HG02759 (cell line): ENCODE data around the gene SKAP1.
"Not testable (repeated sequence)": the region's sequence is repeated elsewhere in the genome, so short reads cannot be mapped to it uniquely, and the experiment has no call there.

Experiments used
- ATAC-seq: cut with Tn5 transposase; IDR thresholded peaks from one replicate; pipeline ENCODE4 v1.9.1; 2021; ENCODE audit warnings: mild to moderate bottlenecking, moderate library complexity; ENCODE audit not compliant: unreplicated experiment

SKAP1 gene

DNA sequence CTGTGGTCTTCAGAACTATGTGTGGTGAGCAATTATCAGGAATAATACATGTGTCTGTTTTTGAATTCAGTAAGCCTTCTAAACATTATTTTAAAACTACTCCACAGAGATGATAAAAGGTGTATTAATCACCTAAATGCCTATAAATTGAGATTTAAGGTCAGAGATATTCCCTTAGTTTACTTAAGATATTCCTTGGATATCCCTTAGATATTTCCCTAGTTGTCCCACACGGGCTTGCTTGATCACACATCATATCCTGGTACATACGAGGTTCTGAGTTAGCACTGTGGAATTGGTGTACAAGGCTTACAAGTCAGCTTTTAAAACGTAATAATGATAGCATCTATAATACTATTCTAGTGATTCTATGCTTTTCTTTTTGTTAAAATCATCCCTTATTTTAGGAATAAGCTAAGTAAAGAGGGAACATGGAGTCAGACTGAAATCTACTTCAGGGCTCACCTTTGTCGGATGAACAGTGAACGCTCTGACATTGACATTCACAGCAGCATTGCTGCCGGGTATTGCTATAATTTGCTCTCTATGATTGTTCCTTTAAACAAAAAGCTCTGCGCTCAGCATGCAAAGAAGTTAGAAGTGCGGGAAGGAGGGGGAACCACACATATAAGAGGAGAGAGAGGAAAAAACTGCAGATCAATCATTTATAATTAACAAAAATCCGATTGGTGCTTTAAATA, 136.5 kb downstream of the SKAP1 start:
- ATAC-seq: no peak

GRCh38 chr17:48290378-48290777, 139.6 kb downstream of the SKAP1 start:
- no peak for ATAC-seq

GRCh38 chr17:48286917-48287316, 143.1 kb downstream of the SKAP1 start:
- not testable (repeated sequence) for ATAC-seq

GRCh38 chr17:48285614-48286013, 144.4 kb downstream of the SKAP1 start:
- ATAC-seq: no peak

DNA sequence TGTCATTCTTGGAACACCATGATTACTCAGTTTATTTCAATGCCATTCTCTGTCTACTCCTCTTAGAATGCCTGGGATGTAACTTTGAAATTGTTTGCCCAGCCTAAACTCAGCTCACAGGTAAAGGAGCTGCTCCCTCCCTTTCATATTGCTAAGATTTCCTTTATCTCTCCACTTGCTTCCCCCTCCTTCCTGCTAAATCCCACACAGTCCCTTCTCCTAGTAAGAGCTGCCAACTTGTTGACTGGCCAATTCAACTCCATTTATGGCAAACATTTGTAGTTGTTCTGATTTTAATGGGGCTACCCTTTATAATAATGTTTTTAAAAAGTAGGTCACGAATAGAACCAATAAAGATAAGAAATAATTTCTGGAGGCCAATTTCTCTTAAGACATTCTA, 146.1 kb downstream of the SKAP1 start:
- no peak for ATAC-seq

DNA sequence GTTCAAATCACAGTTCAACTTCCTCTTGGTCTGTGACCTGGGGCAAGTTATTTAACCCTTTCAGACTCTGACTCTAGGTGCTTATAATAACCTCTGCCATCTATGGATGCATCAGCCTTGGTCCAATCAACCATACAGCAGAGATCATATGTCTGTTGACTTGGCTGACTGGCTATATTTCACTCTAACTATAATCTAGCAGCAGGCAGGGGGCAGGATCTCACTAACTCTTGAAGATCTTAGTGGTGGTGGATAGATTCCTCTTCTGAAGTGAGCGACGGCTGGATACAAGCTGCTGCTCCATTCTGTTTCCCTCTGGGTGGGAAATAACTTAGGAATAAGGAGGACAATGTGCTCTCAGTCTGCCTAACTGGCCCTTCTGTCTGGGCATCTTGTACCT, 146.6 kb downstream of the SKAP1 start:
- no peak for ATAC-seq

DNA sequence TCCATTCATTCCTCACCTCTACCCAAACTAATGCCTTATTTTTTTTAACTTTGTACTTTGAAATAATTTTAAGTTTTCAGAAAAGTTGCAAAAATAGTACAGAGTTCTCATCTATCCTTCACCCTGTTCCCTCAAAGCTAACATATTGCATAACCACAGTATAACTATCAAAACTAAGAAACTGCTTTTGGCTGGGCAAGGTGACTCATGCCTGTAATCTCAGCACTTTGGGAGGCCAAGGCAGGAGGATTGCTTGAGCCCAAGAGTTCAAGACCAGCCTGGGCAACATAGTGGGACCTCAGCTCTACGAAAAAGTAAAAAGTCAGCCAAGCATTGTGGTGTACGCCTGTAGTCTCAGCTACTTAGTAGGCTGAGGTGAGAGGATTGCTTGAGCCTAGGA, 147.7 kb downstream of the SKAP1 start:
- no peak for ATAC-seq

DNA sequence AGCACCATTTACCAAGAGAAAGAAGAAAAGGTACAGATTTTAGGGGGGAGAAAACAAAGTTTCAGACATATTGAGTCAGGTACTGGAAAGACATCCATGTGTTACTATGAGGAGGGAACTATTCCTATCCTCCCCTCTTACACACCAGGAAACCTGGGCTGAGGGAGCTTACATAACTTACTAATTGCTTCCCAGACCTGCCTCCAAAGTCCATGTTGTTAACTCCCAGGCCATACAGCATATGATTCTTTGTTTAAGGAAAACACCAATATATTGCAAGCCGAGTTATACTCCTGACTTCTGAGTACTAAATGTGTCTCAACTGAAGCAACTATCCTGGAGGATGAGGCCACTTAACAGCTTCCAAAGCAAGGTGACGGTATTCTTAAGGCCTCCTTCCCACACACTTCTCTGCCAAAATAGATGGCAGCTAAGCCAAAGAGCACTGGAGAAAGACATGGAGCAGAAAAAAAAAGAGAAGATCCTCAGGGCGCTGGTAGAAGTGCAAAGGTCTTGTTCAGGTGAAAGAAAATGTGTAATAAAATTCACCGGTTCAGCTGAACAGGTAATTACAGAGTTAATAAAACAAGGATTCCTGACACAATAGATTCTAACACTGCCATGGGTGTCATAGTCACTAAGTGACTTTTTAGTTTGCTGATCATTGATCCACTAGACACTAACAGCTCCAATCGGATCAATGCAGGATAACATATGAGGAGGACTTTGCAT, 151.1 kb downstream of the SKAP1 start:
- no peak for ATAC-seq

DNA sequence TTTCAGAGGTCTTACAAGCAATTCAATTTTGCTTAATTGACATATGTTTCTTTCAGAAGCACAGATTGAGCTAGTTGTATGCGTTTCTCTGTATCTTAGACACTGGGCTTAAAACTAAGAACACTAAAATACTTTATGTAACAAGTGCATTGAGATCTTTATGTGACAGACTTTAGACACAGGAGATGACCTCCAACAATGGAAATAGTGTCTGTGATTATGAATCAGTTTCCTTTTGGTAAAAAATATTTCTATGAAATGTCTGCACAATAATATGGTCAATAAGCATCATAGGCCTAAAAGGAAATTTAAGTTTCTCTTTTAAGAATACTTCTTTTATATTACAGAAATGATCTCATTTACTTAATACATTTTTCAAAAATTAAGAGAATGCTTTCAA, 153.2 kb downstream of the SKAP1 start:
- no peak for ATAC-seq

GRCh38 chr17:48270899-48271298, 159.1 kb downstream of the SKAP1 start:
- no peak for ATAC-seq

GRCh38 chr17:48269209-48269608, 160.8 kb downstream of the SKAP1 start:
- no peak for ATAC-seq

DNA sequence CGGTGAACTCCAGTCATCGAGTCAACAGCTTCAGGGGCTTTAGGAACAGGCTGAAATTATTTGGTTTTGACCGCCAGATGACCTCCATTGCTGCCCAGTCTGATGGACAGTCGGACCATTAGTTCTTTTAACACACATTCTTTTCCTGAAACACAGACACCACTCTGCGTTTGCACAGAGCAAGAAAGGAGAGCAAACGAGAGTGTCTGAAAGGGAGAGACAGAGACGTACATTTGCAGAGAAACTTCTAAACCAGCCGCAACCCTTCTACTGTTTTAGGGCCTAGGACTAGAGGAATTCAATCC, 166.3 kb downstream of the SKAP1 start:
- no peak for ATAC-seq

DNA sequence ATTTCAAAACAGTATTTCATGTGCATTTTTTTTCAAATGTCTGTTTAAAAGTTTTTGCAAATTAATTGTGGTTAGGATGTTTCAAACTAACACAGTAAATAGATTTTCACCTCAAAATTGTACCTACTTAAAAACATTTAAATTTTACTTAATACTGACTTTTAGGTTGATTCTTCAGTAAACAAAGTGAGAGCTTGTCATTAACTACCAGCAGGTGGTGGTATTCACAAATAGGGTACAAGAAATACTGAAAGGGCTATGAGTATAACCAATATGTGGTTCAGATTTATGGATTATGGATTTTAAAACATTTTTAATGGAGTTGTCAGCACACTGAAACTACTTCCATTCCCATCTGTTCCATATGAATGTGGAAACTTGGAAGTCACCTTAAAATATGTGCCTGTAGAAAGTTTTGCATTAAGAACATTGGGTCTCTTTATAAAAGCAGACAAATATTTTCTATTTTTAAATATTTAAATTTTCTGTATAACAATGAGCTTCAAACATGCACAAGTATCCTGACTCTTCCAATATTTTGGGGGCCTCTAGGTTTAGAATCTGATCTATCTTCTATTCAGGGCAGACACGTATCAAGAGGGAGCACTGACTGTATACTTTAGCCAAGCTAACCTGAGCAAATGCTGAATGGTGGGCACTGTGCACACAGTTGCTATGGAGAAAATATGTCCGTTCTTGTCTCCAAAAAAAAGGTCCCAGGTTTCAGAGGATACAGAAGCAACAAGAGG, 166.9 kb downstream of the SKAP1 start:
- no peak for ATAC-seq

DNA sequence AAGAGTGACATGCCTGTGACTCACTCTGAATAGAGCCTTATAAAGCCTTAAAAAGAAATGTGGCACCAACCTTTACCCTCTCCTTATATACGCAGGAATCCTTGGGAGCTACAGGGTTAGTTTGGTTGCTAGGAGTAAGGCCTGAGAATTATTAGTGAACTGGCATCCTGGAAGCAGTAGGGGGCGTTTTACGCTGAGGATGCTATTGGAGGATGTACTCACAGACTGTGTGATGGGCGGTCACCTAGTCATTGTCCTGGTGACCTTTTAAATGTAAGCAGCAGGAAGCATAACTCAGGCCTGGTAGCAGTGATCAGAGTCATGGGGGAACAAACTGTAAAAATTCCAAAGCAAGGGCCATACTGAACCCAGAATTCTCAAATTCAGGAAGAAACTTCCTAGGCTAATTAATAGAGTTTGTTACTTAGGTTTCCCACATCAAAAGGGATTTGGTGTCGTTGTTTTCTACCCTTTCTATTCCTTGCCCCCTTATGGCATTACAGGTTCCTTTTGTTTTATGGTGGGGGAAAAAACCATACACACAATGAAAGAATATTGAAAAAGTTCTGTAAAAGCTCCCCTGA, 168.6 kb downstream of the SKAP1 start:
- ATAC-seq: no peak

DNA sequence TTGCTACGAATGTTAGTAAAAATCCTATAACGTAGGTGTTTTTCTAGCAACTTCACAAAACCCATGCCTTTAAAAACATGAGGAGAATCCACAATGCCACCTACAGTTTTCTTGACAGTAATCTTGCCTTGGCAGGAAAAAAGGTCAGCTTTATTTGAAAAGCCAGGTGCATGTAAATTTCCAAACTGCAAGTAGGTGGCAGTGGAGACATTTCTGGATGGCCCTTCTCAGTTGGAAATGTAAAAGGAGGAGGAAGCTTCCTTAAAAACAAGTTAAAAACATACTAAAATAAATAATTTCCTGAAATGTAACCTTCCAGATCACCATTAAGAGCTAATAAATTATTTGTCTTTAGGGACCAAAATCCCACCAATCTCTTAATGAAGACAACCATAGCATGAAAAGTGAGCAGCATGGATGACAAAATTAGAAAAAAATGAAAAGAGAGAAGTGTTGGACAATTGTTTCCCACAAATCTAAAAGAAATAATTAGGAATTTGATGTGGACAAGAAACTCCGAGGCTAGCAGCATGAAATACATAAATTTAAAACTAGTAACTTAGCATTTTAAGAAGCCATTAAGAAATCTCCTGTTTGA, 170.2 kb downstream of the SKAP1 start:
- no peak for ATAC-seq

DNA sequence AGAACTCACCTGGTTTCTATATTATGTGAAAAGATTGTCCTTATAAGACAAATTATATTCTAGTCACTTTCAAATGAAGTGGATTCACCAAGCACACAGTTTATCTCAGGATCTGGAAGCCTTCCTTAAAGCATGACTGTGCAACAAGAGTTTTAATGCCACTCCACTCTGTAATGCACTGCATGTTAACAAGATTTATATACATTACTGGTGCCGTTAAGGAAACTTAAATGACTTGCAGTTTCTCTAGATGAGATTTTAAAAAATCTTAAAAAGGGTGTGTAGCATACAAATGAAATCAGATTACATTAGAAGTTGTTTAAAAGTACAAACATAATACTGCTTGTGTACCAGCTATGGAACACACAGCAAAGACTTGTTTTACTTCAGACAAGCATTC, 171.7 kb downstream of the SKAP1 start:
- no peak for ATAC-seq

- ATAC-seq: no peak
Measured at GRCh38 chr17:48255759-48256158, 174.3 kb downstream of the SKAP1 start.

DNA sequence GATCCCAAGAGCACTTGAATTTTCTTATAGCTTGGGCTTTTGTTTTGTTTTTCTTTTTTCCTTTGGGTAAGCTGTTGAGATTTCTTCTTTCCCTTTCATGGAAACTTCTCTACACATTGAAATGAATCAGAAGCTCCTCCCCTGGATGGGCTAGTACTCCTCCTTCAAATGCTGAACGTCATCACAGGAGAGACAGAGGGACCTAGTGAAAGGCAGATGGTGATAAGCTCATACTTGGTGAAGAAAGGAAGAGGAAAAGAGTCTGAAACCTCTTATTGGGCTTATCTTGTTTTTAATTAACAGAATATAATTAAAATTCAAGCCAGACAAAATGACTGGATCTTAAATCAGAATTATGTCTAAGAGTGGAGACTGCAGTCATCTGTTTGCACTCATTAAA, 175.1 kb downstream of the SKAP1 start:
- no peak for ATAC-seq

GRCh38 chr17:48253975-48254374, 176.0 kb downstream of the SKAP1 start:
- no peak for ATAC-seq

DNA sequence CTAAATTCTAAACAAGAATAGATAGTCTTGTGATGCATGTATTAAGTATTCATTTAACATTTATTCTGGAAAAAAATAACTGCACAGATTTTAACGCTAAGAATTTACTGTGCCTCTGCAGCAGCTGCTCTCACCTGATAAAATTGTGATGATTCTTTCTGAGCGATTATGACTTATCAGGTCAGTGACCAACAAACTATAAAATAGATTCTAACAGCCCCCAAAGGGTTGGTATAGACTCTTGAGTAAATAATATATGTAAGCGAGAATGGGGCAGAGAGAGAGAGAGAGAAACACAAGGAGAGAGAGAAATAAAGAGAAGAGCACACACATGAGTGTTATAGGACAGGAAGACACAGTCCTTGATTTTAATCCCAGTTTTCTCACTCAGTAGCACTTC, 178.1 kb downstream of the SKAP1 start:
- no peak for ATAC-seq

DNA sequence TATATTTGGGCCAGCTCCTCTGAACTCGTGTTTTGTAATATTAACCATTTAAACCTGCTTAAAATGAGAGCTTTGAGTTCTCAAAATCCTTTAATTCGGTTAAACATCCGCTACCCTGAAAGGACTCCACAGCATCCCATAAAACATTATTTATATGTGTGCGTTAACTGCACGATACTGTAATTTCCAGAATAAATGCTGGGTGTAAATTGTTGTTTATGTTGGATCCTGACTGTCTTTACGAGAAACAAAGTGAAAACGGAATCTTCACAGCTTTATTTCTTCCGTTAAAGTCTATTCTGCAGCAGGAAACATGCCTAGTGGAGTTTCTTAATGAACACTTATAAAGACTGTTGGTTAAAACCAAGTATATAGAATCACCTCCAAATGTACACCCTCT, 179.1 kb downstream of the SKAP1 start:
- ATAC-seq: no peak
